Mucosa of stomach (tissue), 1 donor: ENCODE data around the gene RNU4-1.

Experiments used
- H3K27me3 ChIP-seq: one replicate; pipeline ENCODE4 v1.7.0; 2013; ENCODE audit warnings: mild to moderate bottlenecking, low read length; ENCODE audit not compliant: control insufficient read depth, insufficient read depth
- H3K36me3 ChIP-seq: one replicate; pipeline ENCODE4 v1.7.0; 2013; ENCODE audit warnings: low read length; ENCODE audit not compliant: control insufficient read depth, insufficient read depth
- H3K4me1 ChIP-seq: one replicate; pipeline ENCODE4 v1.7.0; 2013; ENCODE audit warnings: mild to moderate bottlenecking, low read length; ENCODE audit not compliant: control insufficient read depth, insufficient read depth
- H3K4me3 ChIP-seq: one replicate; pipeline ENCODE4 v1.7.0; 2013; ENCODE audit warnings: low read length
- H3K9ac ChIP-seq: one replicate; pipeline ENCODE4 v1.7.0; 2013; ENCODE audit warnings: mild to moderate bottlenecking, low read length, moderate library complexity
- H3K9me3 ChIP-seq: one replicate; pipeline ENCODE4 v1.7.0; 2013; ENCODE audit warnings: mild to moderate bottlenecking, low read length, moderate library complexity; ENCODE audit not compliant: control insufficient read depth
- donor health status: Pancreatic carcinoma.

The RNU4-1 gene

DNA sequence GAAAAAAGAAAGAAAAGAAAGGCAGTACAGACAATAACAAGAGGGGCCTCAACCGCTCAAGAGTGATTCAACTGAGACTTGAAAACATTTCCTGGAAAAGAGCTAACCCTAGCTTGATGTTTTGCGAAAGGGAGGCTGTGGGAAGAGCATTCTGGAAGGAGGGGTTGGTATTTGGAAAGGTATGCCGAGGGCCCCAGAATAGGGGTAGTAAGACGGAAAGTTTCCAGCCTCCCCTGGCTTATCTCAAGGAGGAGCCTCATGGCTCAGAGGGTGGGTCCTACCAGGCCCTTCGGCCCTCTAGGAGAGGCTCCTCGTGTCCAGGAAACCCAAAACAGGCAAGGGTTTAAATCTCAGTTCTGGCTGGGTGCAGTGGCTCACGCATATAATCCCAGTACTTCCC, 9.7 kb downstream of the RNU4-1 start:
- no peak overlapping the region for H3K9ac ChIP-seq
- H3K9me3 ChIP-seq = no peaks in the 10 kb centered on the region
- H3K27me3 ChIP-seq = no peaks in the 10 kb centered on the region
- H3K4me3 ChIP-seq = no peak overlapping the region
- H3K4me1 ChIP-seq = no peaks in the 10 kb centered on the region
- H3K36me3 ChIP-seq = no peaks in the 10 kb centered on the region

DNA sequence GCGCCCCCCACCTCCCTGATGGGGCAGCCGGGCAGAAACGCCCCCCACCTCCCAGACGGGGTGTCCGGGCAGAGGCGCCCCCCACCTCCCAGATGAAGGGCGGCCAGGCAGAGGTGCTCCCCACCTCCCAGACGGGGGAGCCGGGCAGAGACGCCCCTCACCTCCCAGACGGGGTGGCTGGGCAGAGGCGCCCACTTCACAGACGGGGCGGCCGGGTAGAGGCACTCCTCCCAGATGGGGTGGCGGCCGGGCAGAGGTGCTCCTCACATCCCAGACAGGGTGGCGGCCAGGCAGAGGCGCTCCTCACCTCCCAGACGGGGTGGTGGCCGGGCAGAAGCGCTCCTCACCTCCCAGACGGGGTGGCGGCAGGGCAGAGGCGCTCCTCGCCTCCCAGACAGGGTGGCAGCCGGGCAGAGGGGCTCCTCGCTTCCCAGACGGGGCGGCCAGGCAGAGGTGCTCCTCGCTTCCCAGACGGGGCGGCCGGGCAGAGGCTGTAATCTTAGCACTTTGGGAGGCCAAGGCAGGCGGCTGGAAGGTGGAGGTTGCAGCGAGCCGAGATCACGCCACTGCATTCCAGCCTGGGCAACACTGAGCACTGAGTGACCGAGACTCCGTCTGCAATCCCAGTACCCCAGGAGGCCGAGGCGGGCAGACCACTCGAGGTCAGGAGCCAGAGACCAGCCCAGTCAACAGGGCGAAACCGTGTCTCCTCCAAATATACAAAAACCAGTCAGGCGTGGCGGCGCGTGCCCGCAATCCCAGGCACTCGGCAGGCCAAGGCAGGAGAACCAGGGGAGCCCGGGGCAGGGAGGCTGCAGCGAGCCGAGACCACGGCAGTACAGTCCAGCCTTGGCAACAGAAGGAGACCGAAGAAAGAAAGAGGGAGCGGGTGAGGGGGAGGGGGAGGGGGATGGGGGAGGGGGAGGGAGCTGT, 14.6 kb downstream of the RNU4-1 start:
- H3K36me3 ChIP-seq = no peaks in the 10 kb centered on the region
- no peaks in the 10 kb centered on the region for H3K9me3 ChIP-seq
- no peak overlapping the region for H3K9ac ChIP-seq
- H3K4me1 ChIP-seq = no peaks in the 10 kb centered on the region
- no peaks in the 10 kb centered on the region for H3K27me3 ChIP-seq
- H3K4me3 ChIP-seq = no peak overlapping the region

DNA sequence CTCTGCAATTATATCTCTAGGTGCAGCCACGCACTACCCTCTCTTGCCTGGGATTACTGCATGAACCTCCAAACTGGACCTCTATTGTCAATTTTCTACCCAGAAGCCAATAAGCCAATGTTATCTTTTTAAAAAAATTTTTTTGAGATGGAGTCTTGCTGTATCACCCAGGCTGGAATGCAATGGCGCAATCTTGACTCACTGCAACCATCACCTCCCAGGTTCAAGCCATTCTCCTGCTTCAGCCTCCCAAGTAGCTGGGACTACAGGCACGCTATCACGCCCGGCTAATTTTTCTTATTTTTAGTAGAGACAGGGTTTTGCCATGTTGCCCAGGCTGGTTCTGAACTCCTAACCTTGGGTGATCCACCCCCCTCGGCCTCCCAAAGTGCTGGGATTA, 16.3 kb downstream of the RNU4-1 start:
- no peak overlapping the region for H3K4me3 ChIP-seq
- no peaks in the 10 kb centered on the region for H3K9me3 ChIP-seq
- no peaks in the 10 kb centered on the region for H3K27me3 ChIP-seq
- no peaks in the 10 kb centered on the region for H3K36me3 ChIP-seq
- H3K4me1 ChIP-seq = no peaks in the 10 kb centered on the region
- no peak overlapping the region for H3K9ac ChIP-seq

DNA sequence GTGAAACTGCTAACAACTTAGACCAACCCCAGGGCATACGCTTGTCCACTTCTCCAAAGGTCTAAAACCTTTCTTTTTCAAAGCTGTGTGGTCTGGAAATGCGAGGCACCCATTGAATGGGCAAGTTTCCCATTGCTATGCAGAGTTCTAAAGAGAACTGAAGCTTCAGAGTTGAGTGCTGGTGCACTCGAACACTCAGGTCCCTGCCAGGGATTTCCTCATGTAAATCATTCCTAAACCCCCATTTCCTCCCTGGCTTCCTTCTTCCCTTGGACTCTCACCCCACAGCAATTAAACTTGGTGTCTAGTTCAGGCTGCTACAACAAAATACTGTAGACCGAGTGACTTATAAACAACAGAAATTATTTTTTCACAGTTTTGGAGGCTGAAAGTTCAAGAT, 25.3 kb downstream of the RNU4-1 start:
- Histone ChIP-seq H3K27me3 (no peaks in the 10 kb centered on the region), H3K9ac (no peak overlapping the region), H3K9me3 (no peaks in the 10 kb centered on the region)

DNA sequence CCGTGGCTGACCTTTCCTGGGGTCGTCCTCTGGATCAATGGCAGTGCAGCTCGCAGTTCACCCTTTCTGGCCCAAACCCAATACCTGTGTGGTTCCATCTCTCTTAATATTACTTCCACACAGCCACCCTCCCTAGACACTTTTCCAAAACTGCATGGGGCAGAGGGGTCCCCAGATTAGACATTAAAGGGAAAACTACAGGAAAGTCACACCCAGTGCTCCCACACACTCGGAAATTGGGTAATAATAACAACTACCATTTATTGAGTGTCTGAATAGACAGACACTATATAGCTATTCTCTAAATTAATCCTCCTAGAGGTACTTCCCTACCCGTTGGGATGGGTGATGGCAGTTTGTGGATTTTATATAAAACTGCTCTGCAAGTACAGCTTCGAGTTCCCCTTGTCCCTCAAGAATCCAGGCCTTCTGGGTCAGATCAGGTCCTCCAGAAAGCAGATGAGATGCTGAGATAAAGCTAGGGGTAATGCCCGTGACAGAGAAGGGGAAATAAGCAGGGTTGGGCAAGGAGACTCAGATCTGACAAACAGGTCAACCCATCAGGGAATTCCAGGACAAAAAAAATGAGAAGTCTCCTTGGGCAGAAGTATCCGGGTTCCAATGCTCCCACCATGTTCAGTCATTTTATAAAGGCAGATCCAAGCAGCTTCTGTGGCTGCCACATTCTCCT, 26.7 kb downstream of the RNU4-1 start:
- H3K4me3 ChIP-seq = no peak overlapping the region
- H3K27me3 ChIP-seq = no peaks in the 10 kb centered on the region
- peaks cover 48% of the 10 kb centered on the region for H3K4me1 ChIP-seq
- H3K9ac ChIP-seq = no peak overlapping the region
- H3K9me3 ChIP-seq = no peaks in the 10 kb centered on the region
- H3K36me3 ChIP-seq = no peaks in the 10 kb centered on the region

More for the DNA sequence above, 25.3 kb downstream of the RNU4-1 start:
- Histone ChIP-seq H3K4me1 (peaks cover 37% of the 10 kb centered on the region), H3K4me3 (no peak overlapping the region), H3K36me3 (no peaks in the 10 kb centered on the region)

DNA sequence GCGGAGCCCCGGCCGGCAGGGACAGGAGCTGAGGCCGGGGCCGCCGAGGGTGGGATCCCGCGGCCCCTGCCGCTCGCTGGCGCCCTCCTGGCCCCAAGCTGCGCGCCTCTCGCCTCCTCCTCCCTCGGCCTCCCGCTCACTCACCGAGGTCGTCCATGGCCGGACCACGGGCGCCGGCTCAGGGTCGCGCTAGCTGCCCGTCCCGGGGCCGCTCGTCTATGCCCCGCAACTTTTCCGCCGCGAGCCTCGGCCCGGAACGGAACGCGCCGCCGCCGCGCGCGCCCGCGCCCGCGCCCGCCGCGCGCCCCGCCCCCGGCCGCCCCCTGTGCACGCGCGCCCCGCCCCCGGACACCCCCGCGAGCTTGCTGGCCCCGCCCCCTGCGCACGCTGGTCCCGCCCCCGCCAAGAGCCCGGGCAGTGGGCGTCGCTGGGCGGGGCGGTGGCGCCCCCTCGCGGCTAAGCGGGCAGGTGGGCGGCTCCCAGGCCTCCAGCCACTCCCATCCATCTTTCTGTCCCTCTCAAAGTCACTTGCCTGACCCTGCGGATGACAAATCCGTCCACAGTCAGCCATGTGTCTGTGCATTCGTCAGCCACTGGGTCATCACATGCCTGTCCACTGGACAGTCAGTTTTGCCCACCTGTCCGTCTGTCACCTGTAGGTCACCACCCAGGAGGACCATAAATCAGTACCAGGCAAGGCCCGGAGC, 27.4 kb downstream of the RNU4-1 start, which contains the start of gene PXN:
Gene PXN (minus strand): TSS at position 258 of the 707 bp plus-strand sequence. CDS start 101 bp downstream, at position 157.
- peak within 1 kb of the TSS; percentile 84 for H3K9ac ChIP-seq
- no peaks in the 10 kb centered on the region for H3K9me3 ChIP-seq
- H3K27me3 ChIP-seq = no peaks in the 10 kb centered on the region
- peaks cover 48% of the 10 kb centered on the region for H3K4me1 ChIP-seq
- H3K4me3 ChIP-seq = peak within 1 kb of the TSS; percentile 58
- no peaks in the 10 kb centered on the region for H3K36me3 ChIP-seq

DNA sequence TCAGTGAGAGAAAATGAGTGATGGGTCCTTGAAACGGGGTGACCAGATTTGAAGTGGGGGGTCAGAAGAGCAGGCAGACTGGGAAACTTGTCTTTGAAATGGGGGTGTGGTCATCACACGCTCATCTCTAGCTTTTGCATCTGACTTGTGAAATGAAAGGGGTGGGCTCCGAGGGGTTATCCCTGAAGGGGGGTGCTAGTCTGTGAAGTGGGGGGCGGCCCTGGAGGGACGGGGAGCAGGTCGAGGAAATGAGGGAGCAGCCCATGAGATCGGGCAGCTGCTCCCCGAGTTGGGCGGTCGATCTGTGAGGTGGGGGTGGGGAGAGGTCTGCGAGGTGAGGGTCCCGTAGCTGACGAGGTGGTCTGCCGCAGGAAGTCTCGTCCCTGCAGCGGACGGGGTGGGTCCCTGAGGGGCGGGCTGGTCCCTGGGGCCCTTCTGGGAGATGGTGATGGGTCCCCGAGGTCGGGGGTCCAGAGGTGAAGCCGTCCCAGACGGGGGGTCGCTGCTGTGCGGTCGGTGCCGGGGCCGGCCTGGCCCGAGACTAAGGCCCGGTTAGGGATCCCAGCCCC, 28.0 kb downstream of the RNU4-1 start:
- Histone ChIP-seq H3K9ac (peak overlapping the region; percentile 84), H3K27me3 (no peaks in the 10 kb centered on the region), H3K4me1 (peaks cover 48% of the 10 kb centered on the region), H3K36me3 (no peaks in the 10 kb centered on the region), H3K9me3 (no peaks in the 10 kb centered on the region), H3K4me3 (peak overlapping the region; percentile 58)

DNA sequence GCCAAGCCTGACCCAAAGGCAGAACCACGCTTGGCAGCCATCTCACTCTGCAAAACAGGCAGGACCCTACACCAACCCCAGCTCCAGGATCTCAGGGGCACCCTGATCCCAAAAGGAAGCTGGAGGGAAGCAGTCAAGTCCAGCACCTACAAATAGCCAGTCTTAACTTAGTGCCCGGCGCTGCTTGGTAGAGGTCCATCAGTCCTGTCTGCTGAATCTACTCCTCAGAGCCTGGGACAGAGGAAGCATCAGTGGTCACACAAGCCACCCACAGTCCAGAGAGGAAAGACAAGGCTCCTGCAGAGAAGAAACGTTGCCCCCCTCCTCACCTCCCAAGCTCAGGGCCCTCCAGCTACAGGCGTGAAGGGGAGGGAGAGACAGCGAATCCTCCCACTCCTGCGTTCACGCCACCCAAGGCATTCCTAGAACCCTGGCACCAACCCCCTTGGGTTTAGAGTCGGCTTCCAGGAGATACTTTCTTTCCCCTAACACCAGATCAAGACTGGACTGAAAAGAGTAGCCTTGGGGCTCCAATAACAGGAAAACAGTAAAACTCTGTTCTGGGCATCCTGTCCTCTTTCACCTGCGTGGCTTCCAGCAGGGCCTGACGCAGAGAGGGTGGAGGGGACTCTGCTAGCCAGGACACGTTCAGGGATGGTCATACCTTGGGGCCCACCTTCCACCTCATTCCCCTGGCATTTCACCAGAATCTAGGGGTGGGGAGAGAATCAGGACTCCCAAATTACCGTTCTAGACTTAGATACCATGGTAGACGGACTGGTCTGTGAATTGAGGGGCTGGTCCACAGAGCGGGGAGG, 28.7 kb downstream of the RNU4-1 start:
- no peaks in the 10 kb centered on the region for H3K27me3 ChIP-seq
- H3K4me1 ChIP-seq = peaks cover 48% of the 10 kb centered on the region

DNA sequence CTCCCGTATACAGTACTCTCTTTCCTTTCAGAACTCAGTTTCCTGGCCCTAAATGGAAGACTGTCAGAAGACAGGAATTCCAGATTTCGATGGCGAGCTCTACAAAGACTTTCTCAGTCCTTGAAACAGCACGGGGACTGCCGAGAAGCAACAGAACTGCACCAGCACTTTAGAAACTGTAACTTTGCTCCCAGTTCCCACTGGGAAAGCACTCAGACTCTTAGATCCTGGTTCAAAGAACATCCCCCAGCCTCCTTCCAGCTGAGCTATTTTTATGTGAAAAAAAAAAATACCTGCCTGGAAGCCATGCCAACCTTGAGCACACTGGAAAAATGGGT, 29.3 kb downstream of the RNU4-1 start:
- Histone ChIP-seq H3K36me3 (no peaks in the 10 kb centered on the region), H3K9ac (peak overlapping the region; percentile 84), H3K4me3 (no peak overlapping the region), H3K9me3 (no peaks in the 10 kb centered on the region), H3K4me1 (peaks cover 48% of the 10 kb centered on the region), H3K27me3 (no peaks in the 10 kb centered on the region)

More for the DNA sequence above, 28.7 kb downstream of the RNU4-1 start:
- no peaks in the 10 kb centered on the region for H3K9me3 ChIP-seq
- no peaks in the 10 kb centered on the region for H3K36me3 ChIP-seq
- peak overlapping the region; percentile 58 for H3K4me3 ChIP-seq
- peak overlapping the region; percentile 84 for H3K9ac ChIP-seq

DNA sequence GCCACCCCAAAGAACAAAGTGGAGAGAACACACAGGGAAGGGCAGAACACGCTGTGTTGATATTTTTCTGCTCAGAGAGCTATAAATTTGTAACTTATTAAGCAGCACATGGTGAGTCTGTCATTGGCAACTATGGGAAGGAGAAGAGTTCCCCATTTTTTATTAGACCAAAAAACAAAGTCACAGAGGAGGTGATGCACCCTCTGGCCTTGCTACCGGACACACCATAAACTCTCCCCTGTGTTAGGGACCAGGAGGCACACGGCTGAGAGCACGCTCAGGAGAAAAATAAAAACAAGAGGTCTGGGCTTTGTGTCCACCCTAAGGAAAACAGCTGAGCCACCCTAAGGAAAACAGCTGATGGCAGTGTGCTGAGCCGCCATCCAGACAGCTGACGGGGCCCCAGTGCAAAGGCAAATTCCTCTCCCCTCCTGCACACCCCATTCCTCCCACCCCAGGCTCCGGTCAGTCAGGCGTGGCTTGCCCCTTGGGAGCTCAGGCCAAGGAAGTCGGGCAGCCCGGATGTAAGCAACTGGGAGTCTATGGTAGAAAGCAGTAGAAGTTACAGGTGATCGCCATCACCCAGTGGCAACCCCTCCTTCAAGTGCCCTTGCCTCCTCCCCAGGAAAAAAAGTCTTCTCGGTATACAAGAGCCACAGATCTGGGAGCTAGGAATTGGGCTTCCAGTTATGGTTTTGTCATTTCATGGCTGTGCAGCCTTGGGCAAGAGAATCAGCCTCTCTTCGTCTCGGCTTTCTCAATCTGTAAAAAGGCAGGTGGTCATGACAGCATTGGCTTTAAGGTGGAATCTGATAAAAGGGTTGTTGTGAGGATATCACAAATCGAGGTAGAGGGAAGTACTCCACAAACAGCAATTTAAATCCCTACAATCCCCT, 29.9 kb downstream of the RNU4-1 start:
- Histone ChIP-seq H3K4me1 (peaks cover 41% of the 10 kb centered on the region), H3K9me3 (no peaks in the 10 kb centered on the region), H3K9ac (no peak overlapping the region), H3K36me3 (no peaks in the 10 kb centered on the region), H3K27me3 (no peaks in the 10 kb centered on the region), H3K4me3 (no peak overlapping the region)
